Mammary epithelial cell (primary cell): ENCODE results near the gene PLXNB2.

Experiments used
- CTCF ChIP-seq, 2 donors: IDR thresholded peaks in 1 of 2; conservative IDR thresholded peaks in 1 of 2; 2 replicates each; pipeline ENCODE4 v1.5.1; 2011 to 2012; ENCODE audit warnings: inconsistent platforms in 2 of 2, low read length in 2 of 2, mild to moderate bottlenecking in 2 of 2, control low read depth in 1 of 2, low read depth in 1 of 2; ENCODE audit not compliant: insufficient read depth in 1 of 2; ENCODE audit errors: extremely low read depth in 1 of 2
- EZH2 ChIP-seq: IDR thresholded peaks from 2 replicates; pipeline ENCODE4 v1.6.1; 2012; ENCODE audit warnings: low read length, inconsistent platforms, borderline replicate concordance

- TF ChIP-seq CTCF (conservative IDR thresholded peaks at IDR 0.05 in 1 of 2, IDR thresholded peaks at IDR 0.05 in 1 of 2; ENCODE audit: extremely low read depth in 1 of 2, insufficient read depth in 1 of 2, low read depth in 1 of 2, low read length in 2 of 2) (no peak), EZH2 (no peak)
Observed at GRCh38 chr22:50262460-50262911, 45.0 kb downstream of the PLXNB2 start.
